Vagina (tissue), 2 donors: Measurements from ENCODE around the gene EDDM3A.

Source experiments
- CTCF ChIP-seq, 3 experiments: fragments of 450-650 bp in 2 of 3; fragments of 200-600 bp in 1 of 3; sonication (generic) in 1 of 3; IDR thresholded peaks; one replicate each; pipeline ENCODE4 v1.5.1; 2017 to 2019; ENCODE audit warnings: antibody characterized with exemption in 3 of 3, mild to moderate bottlenecking in 2 of 3, moderate library complexity in 2 of 3
- POLR2A ChIP-seq, 2 donors: fragments of 450-650 bp; IDR thresholded peaks; one replicate each; pipeline ENCODE4 v1.6.1; 2017; ENCODE audit warnings: antibody characterized with exemption in 2 of 2, mild to moderate bottlenecking in 2 of 2, moderate library complexity in 2 of 2
- POLR2AphosphoS5 ChIP-seq, 2 donors: sonication (generic); formaldehyde crosslinking; IDR thresholded peaks; one replicate each; pipeline ENCODE4 v1.9.0; 2017; ENCODE audit warnings: antibody characterized with exemption in 2 of 2, mild to moderate bottlenecking in 2 of 2, low read depth in 1 of 2; ENCODE audit not compliant: insufficient read depth in 1 of 2

GRCh38 chr14:20787025-20787424, 41.3 kb downstream of the EDDM3A start:
- TF ChIP-seq CTCF (IDR thresholded peaks at IDR 0.05) (no peak), POLR2AphosphoS5 (IDR thresholded peaks at IDR 0.05; ENCODE audit: insufficient read depth in 1 of 2, low read depth in 1 of 2) (no peak), POLR2A (IDR thresholded peaks at IDR 0.05) (no peak)
